WERI-Rb-1 (cell line): ENCODE measurements around the gene CALHM1.

ENCODE experiments used
- DNase-seq: peaks from one replicate; pipeline ENCODE4 v3.0.0-alpha.2; 2020
- H3K27ac ChIP-seq: fragments of 250-450 bp; sonication (Bioruptor Pico); 2 replicates; pipeline ENCODE4 v1.5.1; 2020; ENCODE audit warnings: mild to moderate bottlenecking, moderate library complexity
- H3K27me3 ChIP-seq: fragments of 250-450 bp; sonication (Bioruptor Pico); 2 replicates; pipeline ENCODE4 v1.5.1; 2021; ENCODE audit warnings: mild to moderate bottlenecking, low read depth, moderate library complexity; ENCODE audit not compliant: insufficient read depth, severe bottlenecking
- H3K36me3 ChIP-seq: fragments of 250-450 bp; sonication (Bioruptor Pico); 2 replicates; pipeline ENCODE4 v1.5.1; 2020; ENCODE audit warnings: mild to moderate bottlenecking, moderate library complexity
- H3K4me3 ChIP-seq: 2 replicates; pipeline ENCODE4 v1.5.1; 2011; ENCODE audit warnings: low read depth, mild to moderate bottlenecking, control low read depth, low read length
- H3K9me3 ChIP-seq: fragments of 250-450 bp; sonication (Bioruptor Pico); 2 replicates; pipeline ENCODE4 v1.5.1; 2021; ENCODE audit warnings: mild to moderate bottlenecking, moderate library complexity; ENCODE audit not compliant: severe bottlenecking
- CTCF ChIP-seq: IDR thresholded peaks from 2 replicates; pipeline ENCODE4 v1.5.1; 2011; ENCODE audit warnings: low read depth, mild to moderate bottlenecking, control low read depth, inconsistent platforms, low read length

Gene CALHM1

GRCh38 chr10:103501186-103501585 lies 42.5 kb upstream of the CALHM1 start:
- no peak for TF ChIP-seq CTCF

GRCh38 chr10:103500481-103500880 lies 41.8 kb upstream of the CALHM1 start:
- Histone ChIP-seq H3K4me3 (no peak overlapping the region), H3K27me3 (no peaks in the 10 kb centered on the region), H3K27ac (peak overlapping the region; percentile 50), H3K36me3 (no peaks in the 10 kb centered on the region), H3K9me3 (no peaks in the 10 kb centered on the region)
- no peak for DNase-seq
- TF ChIP-seq CTCF: no peak

More at GRCh38 chr10:103501186-103501585, 42.5 kb upstream of the CALHM1 start:
- Histone ChIP-seq H3K27ac (no peak overlapping the region), H3K4me3 (no peak overlapping the region), H3K36me3 (no peaks in the 10 kb centered on the region), H3K9me3 (no peaks in the 10 kb centered on the region), H3K27me3 (no peaks in the 10 kb centered on the region)
- no peak for DNase-seq

GRCh38 chr10:103499881-103500280 lies 41.2 kb upstream of the CALHM1 start:
- no peak overlapping the region for H3K4me3 ChIP-seq
- H3K27ac ChIP-seq: peak overlapping the region; percentile 50
- no peaks in the 10 kb centered on the region for H3K9me3 ChIP-seq
- H3K36me3 ChIP-seq: no peaks in the 10 kb centered on the region
- no peak for TF ChIP-seq CTCF
- H3K27me3 ChIP-seq: peaks cover 3% of the 10 kb centered on the region
- peak; percentile 82 for DNase-seq

GRCh38 chr10:103498936-103499638 lies 40.4 kb upstream of the CALHM1 start:
- Histone ChIP-seq H3K27me3 (peaks cover 9% of the 10 kb centered on the region), H3K9me3 (no peaks in the 10 kb centered on the region), H3K27ac (no peak overlapping the region), H3K4me3 (no peak overlapping the region), H3K36me3 (no peaks in the 10 kb centered on the region)
- no peak for DNase-seq
- TF ChIP-seq CTCF: no peak

- H3K27ac ChIP-seq: no peak overlapping the region
- H3K9me3 ChIP-seq: no peaks in the 10 kb centered on the region
- peaks cover 12% of the 10 kb centered on the region for H3K27me3 ChIP-seq
- H3K36me3 ChIP-seq: no peaks in the 10 kb centered on the region
- DNase-seq: no peak
- no peak for TF ChIP-seq CTCF
- H3K4me3 ChIP-seq: no peak overlapping the region
Observed at GRCh38 chr10:103497161-103497915, 38.6 kb upstream of the CALHM1 start.
